Ishikawa (cell line): ENCODE measurements around the gene CFAP52.

Experiments used
- CEBPB ChIP-seq: IDR thresholded peaks from 2 replicates; pipeline ENCODE4 v1.6.1; 2012
- CREB1 ChIP-seq: IDR thresholded peaks from 2 replicates; pipeline ENCODE4 v1.6.1; 2012; ENCODE audit warnings: low read depth
- EGR1 ChIP-seq: IDR thresholded peaks from 2 replicates; pipeline ENCODE4 v1.6.1; 2012
- EP300 ChIP-seq: IDR thresholded peaks from 2 replicates; pipeline ENCODE4 v1.6.1; 2012; ENCODE audit warnings: borderline replicate concordance
- FOXM1 ChIP-seq: IDR thresholded peaks from 2 replicates; pipeline ENCODE4 v1.6.1; 2012; ENCODE audit warnings: low read depth, borderline replicate concordance
- MAX ChIP-seq: IDR thresholded peaks from 2 replicates; pipeline ENCODE4 v1.6.1; 2012
- NFIC ChIP-seq: IDR thresholded peaks from 2 replicates; pipeline ENCODE4 v1.6.1; 2012
- RAD21 ChIP-seq: IDR thresholded peaks from 2 replicates; pipeline ENCODE4 v1.6.1; 2012; ENCODE audit warnings: low read depth
- REST ChIP-seq: IDR thresholded peaks from 2 replicates; pipeline ENCODE4 v1.6.1; 2012; ENCODE audit warnings: low read depth, mild to moderate bottlenecking
- TAF1 ChIP-seq: IDR thresholded peaks from 2 replicates; pipeline ENCODE4 v1.6.1; 2012; ENCODE audit warnings: low read depth, mild to moderate bottlenecking
- TCF12 ChIP-seq: IDR thresholded peaks from 2 replicates; pipeline ENCODE4 v1.6.1; 2012; ENCODE audit warnings: low read depth
- TEAD4 ChIP-seq: IDR thresholded peaks from 2 replicates; pipeline ENCODE4 v1.6.1; 2012
- USF1 ChIP-seq: IDR thresholded peaks from 2 replicates; pipeline ENCODE4 v1.6.1; 2012
- YY1 ChIP-seq: IDR thresholded peaks from 2 replicates; pipeline ENCODE4 v1.6.1; 2012; ENCODE audit warnings: low read depth
- ZBTB7A ChIP-seq: IDR thresholded peaks from 2 replicates; pipeline ENCODE4 v1.6.1; 2012; ENCODE audit warnings: low read depth

The CFAP52 gene

GRCh38 chr17:9615486-9615885, 39.0 kb downstream of the CFAP52 start:
- no peak for TF ChIP-seq ZBTB7A
- TF ChIP-seq REST, result no peak
- no peak for TF ChIP-seq TEAD4
- TF ChIP-seq EGR1, result no peak
- no peak for TF ChIP-seq FOXM1
- no peak for TF ChIP-seq RAD21
- no peak for TF ChIP-seq CREB1

GRCh38 chr17:9622961-9623360, 46.5 kb downstream of the CFAP52 start:
- TF ChIP-seq EGR1 (no peak), TCF12 (no peak), CREB1 (no peak), NFIC (no peak), FOXM1 (no peak), MAX (no peak), USF1 (no peak), REST (no peak), YY1 (no peak), TEAD4 (no peak), ZBTB7A (no peak)

- TF ChIP-seq CREB1, result no peak
- TF ChIP-seq USF1, result no peak
- TF ChIP-seq MAX, result no peak
- TF ChIP-seq EP300, result no peak
- TF ChIP-seq CEBPB, result no peak
- no peak for TF ChIP-seq EGR1
- no peak for TF ChIP-seq RAD21
- no peak for TF ChIP-seq TAF1
- no peak for TF ChIP-seq REST
- TF ChIP-seq YY1, result no peak
- TF ChIP-seq TEAD4, result no peak
- TF ChIP-seq NFIC, result no peak
- no peak for TF ChIP-seq FOXM1
Measured at GRCh38 chr17:9628509-9628908, 52.1 kb downstream of the CFAP52 start.

GRCh38 chr17:9632741-9633140, 56.3 kb downstream of the CFAP52 start:
- TF ChIP-seq CREB1 (no peak), ZBTB7A (no peak), REST (no peak), EGR1 (no peak), TAF1 (no peak), TCF12 (no peak), MAX (no peak), CEBPB (no peak), NFIC (no peak), RAD21 (no peak), FOXM1 (no peak), USF1 (no peak), YY1 (no peak), EP300 (no peak), TEAD4 (no peak)
